Nephron progenitor cell (in vitro differentiated cells): ENCODE results near the gene TTBK1.

ENCODE experiments used
- DNase-seq: peaks from one replicate; pipeline ENCODE4 v3.0.0; 2021
- H3K27ac Mint-ChIP-seq: 2 replicates; pipeline ENCODE4 v1.8.0; 2021; ENCODE audit warnings: mild to moderate bottlenecking, moderate library complexity, mixed read lengths
- H3K27me3 Mint-ChIP-seq: 2 replicates; pipeline ENCODE4 v1.8.0; 2021; ENCODE audit warnings: mild to moderate bottlenecking, low read depth, mixed read lengths; ENCODE audit not compliant: poor library complexity
- H3K36me3 Mint-ChIP-seq: 2 replicates; pipeline ENCODE4 v1.8.0; 2021; ENCODE audit warnings: low read depth, mixed read lengths
- H3K4me1 Mint-ChIP-seq: 2 replicates; pipeline ENCODE4 v1.8.0; 2021; ENCODE audit warnings: mixed read lengths
- H3K4me3 Mint-ChIP-seq: 2 replicates; pipeline ENCODE4 v1.8.0; 2021; ENCODE audit warnings: mild to moderate bottlenecking, moderate library complexity, mixed read lengths
- H3K9me3 Mint-ChIP-seq: 2 replicates; pipeline ENCODE4 v1.8.0; 2021; ENCODE audit warnings: mild to moderate bottlenecking, moderate library complexity, mixed read lengths
- TF ChIP-seq, protein P1 (sequence below): fragments of 200-600 bp; sonication (generic); IDR thresholded peaks from 2 replicates; pipeline ENCODE4 v1.5.0; 2021; ENCODE audit warnings: antibody characterized with exemption

Gene TTBK1

DNA sequence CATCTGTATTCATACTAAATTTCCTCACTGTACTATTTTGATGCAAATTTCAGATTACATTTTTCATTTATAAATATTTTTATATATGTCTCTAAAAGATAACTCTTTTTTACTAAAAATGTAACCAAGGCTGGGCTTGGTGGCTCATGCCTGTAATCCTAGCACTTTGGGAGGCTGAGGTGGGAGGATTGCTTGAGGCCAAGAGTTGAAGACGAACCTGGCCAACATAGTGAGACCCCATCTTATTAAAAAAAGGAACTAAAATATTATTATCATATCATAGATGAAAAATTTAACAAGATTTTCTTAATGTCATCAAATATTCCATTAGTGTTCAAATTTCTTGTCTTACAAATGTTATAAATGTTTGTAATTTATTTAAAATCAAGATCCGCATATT lies 7.4 kb upstream of the TTBK1 start:
- DNase-seq, result no peak
- Mint-ChIP-seq H3K9me3 (peaks cover 12% of the 10 kb centered on the region), H3K4me3 (no peak overlapping the region), H3K36me3 (no peaks in the 10 kb centered on the region), H3K27ac (no peak overlapping the region), H3K4me1 (no peaks in the 10 kb centered on the region), H3K27me3 (peaks cover 47% of the 10 kb centered on the region)
- TF ChIP-seq, protein P1, sequence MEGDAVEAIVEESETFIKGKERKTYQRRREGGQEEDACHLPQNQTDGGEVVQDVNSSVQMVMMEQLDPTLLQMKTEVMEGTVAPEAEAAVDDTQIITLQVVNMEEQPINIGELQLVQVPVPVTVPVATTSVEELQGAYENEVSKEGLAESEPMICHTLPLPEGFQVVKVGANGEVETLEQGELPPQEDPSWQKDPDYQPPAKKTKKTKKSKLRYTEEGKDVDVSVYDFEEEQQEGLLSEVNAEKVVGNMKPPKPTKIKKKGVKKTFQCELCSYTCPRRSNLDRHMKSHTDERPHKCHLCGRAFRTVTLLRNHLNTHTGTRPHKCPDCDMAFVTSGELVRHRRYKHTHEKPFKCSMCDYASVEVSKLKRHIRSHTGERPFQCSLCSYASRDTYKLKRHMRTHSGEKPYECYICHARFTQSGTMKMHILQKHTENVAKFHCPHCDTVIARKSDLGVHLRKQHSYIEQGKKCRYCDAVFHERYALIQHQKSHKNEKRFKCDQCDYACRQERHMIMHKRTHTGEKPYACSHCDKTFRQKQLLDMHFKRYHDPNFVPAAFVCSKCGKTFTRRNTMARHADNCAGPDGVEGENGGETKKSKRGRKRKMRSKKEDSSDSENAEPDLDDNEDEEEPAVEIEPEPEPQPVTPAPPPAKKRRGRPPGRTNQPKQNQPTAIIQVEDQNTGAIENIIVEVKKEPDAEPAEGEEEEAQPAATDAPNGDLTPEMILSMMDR, result no peak

DNA sequence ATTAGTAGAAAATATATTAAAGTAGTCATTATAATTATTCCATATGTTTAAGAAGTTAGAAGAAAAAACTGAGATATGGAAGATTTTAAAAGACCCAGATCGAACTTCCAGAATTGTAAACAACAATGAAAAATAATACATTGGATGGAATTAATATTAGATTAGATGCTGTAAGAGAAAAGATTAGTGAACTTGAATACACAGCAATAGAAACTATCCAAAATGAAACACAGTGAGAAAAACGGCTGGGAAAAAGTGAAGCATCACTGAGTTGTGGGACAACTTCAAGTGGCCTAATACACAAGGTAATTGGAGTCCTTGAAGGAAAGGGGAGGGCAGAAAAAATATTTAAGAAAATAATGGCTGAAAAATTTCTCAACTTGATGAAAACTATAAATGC lies 4.2 kb upstream of the TTBK1 start:
- no peak for DNase-seq
- Mint-ChIP-seq H3K4me1 (no peaks in the 10 kb centered on the region), H3K36me3 (no peaks in the 10 kb centered on the region), H3K9me3 (peaks cover 12% of the 10 kb centered on the region), H3K27me3 (peaks cover 15% of the 10 kb centered on the region), H3K4me3 (no peak overlapping the region), H3K27ac (no peak overlapping the region)
- TF ChIP-seq, protein P1, result no peak

DNA sequence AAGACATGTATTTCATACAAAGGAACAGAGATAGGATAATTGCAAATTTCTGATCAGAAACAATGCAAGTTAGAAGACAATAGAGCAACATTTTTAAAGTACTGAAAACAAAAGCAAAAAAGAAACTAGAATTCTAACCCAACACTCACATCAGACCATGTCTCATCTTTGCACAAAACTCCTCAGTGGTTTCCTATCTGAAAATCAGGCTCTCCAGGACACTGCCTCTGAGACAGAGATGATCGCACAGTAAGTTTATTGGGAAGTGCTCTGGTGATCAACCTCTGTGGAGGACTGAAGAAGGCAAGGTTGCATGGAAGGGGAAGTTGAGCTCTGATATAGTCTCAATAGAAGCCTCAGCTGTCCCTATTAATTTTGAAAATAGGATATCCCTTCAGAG lies 2.3 kb upstream of the TTBK1 start:
- Mint-ChIP-seq H3K4me3 (no peak overlapping the region), H3K27ac (no peak overlapping the region), H3K27me3 (no peaks in the 10 kb centered on the region), H3K36me3 (no peaks in the 10 kb centered on the region), H3K4me1 (peaks cover under 1% of the 10 kb centered on the region), H3K9me3 (peaks cover 12% of the 10 kb centered on the region)
- TF ChIP-seq, protein P1, result no peak
- no peak for DNase-seq

DNA sequence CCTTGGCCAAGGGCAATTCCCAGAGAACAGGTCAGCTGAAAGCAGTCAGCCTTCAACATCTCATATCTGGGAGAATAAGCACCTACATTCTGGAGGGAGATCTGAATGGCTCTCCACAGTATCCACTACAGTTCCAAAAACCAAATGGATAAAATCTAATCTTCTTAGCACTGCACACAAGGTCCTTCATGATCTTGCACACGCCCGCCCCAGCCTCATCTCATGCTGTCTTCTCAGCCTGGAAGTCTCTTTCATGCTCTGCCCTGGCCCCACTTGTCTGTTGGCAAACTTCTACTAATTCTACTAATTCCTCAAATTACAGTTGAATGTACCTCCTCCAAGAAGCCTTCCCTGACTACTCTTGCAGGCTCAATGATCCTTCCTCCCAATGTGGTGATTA lies 1.8 kb upstream of the TTBK1 start:
- Mint-ChIP-seq H3K4me1 (peaks cover 5% of the 10 kb centered on the region), H3K36me3 (no peaks in the 10 kb centered on the region), H3K27ac (no peak overlapping the region), H3K4me3 (no peak overlapping the region), H3K9me3 (peaks cover 12% of the 10 kb centered on the region), H3K27me3 (no peaks in the 10 kb centered on the region)
- TF ChIP-seq, protein P1, result no peak
- no peak for DNase-seq

DNA sequence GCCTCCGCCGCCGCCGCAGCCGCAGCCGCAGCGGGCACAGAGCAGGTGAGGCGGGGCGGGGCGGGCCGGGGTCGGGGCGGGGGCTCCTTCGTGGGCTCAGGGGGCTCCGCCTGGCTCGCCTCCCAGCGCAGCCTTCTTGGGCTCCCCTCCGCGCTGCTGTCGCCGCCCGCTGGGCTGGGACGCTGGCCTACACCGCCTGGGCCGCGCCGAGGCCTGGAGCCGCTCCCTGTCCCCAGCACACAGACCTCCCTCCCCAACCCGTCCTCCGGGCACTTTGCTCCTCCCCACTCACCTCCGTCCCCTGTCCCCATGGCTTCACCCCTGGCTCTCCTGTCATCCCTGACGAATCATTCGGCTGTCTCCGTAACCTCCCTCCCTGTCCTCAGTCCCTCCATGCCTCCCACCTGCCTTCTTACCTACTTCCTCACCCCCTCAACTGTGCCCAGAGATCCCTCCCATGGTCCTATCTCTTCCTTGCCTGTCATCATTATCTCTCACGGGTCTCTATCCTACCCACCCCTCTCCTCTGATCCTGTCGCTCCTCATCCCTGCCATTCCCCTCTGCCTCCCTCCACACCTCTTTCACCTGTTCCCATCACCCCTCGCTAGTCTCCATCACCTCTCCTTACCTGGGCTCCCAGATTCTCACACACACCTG lies 512 bp downstream of the TTBK1 start:
- no peak for DNase-seq
- Mint-ChIP-seq H3K27ac (no peak overlapping the region), H3K36me3 (no peaks in the 10 kb centered on the region), H3K4me3 (no peak overlapping the region), H3K9me3 (peaks cover 12% of the 10 kb centered on the region), H3K4me1 (peaks cover 21% of the 10 kb centered on the region), H3K27me3 (peaks cover 10% of the 10 kb centered on the region)
- TF ChIP-seq, protein P1, result no peak
